GM21723 (cell line): ENCODE results near the gene ZNF524.

Experiments
- ATAC-seq: cut with Tn5 transposase; IDR thresholded peaks from one replicate; pipeline ENCODE4 v1.9.1; 2021; ENCODE audit warnings: mild to moderate bottlenecking, moderate library complexity; ENCODE audit not compliant: unreplicated experiment

ZNF524 gene

GRCh38 chr19:55652311-55653128 is 52.4 kb downstream of the ZNF524 start:
- ATAC-seq: no peak
